Chondrocyte (in vitro differentiated cells): ENCODE data around the gene EYA2. TPM values are rescaled to one million over a fixed set of nuclear protein-coding genes. Genes with fewer than 3 reads are reported as not detected.
"Not testable (repeated sequence)": the region's sequence is repeated elsewhere in the genome, so short reads cannot be mapped to it uniquely, and the experiment has no call there.

ENCODE experiments used
- DNase-seq: peaks from one replicate; pipeline ENCODE4 v3.0.0; 2021; ENCODE audit warnings: mixed read lengths, low spot score
- H3K27ac Mint-ChIP-seq: one replicate; pipeline ENCODE4 v1.8.0; 2021; ENCODE audit warnings: mild to moderate bottlenecking, moderate library complexity, mixed read lengths; ENCODE audit not compliant: unreplicated experiment
- H3K27me3 Mint-ChIP-seq: 2 replicates; pipeline ENCODE4 v1.8.0; 2021; ENCODE audit warnings: low read depth, mixed read lengths
- H3K36me3 Mint-ChIP-seq: 2 replicates; pipeline ENCODE4 v1.8.0; 2021; ENCODE audit warnings: low read depth, mixed read lengths
- H3K4me1 Mint-ChIP-seq: 2 replicates; pipeline ENCODE4 v1.8.0; 2021; ENCODE audit warnings: low read depth, mild to moderate bottlenecking, mixed read lengths
- H3K4me3 Mint-ChIP-seq: one replicate; pipeline ENCODE4 v1.8.0; 2021; ENCODE audit warnings: mild to moderate bottlenecking, moderate library complexity, mixed read lengths; ENCODE audit not compliant: unreplicated experiment
- H3K9me3 Mint-ChIP-seq: 2 replicates; pipeline ENCODE4 v1.8.0; 2021; ENCODE audit warnings: low read depth, mixed read lengths
- CTCF ChIP-seq: fragments of 200-600 bp; sonication (generic); IDR thresholded peaks from 2 replicates; pipeline ENCODE4 v1.5.0; 2021; ENCODE audit warnings: antibody characterized with exemption, mild to moderate bottlenecking, moderate library complexity
- total RNA-seq: library from RNA; stranded (reverse); gene quantifications from 3 replicates; pipeline ENCODE4 v1.2.1, GENCODE V29; 2021

Gene EYA2
- total RNA-seq, 1 donor from 2014 or later = 0.32 TPM

GRCh38 chr20:46954490-46955038 lies 59.9 kb downstream of the EYA2 start:
- Mint-ChIP-seq H3K27me3 (peaks cover 5% of the 10 kb centered on the region), H3K4me3 (peak overlapping the region; percentile 32), H3K36me3 (no peaks in the 10 kb centered on the region), H3K4me1 (peaks cover 21% of the 10 kb centered on the region), H3K27ac (peak overlapping the region; percentile 56), H3K9me3 (peaks cover 8% of the 10 kb centered on the region)
- TF ChIP-seq CTCF = no peak
- DNase-seq = no peak

GRCh38 chr20:46955601-46956556 lies 61.2 kb downstream of the EYA2 start:
- Mint-ChIP-seq H3K27me3 (no peaks in the 10 kb centered on the region), H3K9me3 (peaks cover 8% of the 10 kb centered on the region), H3K4me3 (no peak overlapping the region), H3K4me1 (peaks cover 23% of the 10 kb centered on the region), H3K27ac (no peak overlapping the region), H3K36me3 (no peaks in the 10 kb centered on the region)
- no peak for TF ChIP-seq CTCF
- no peak for DNase-seq

- Mint-ChIP-seq H3K27ac (peak overlapping the region; percentile 75), H3K36me3 (no peaks in the 10 kb centered on the region), H3K4me1 (peaks cover 25% of the 10 kb centered on the region), H3K27me3 (no peaks in the 10 kb centered on the region), H3K4me3 (no peak overlapping the region), H3K9me3 (peaks cover 8% of the 10 kb centered on the region)
- TF ChIP-seq CTCF = no peak
- no peak for DNase-seq
Measured at GRCh38 chr20:46959081-46959692, 64.5 kb downstream of the EYA2 start.

- H3K4me3 Mint-ChIP-seq = no peak overlapping the region
- no peak for DNase-seq
- TF ChIP-seq CTCF = no peak
- H3K36me3 Mint-ChIP-seq = no peaks in the 10 kb centered on the region
- H3K27me3 Mint-ChIP-seq = no peaks in the 10 kb centered on the region
- peaks cover 8% of the 10 kb centered on the region for H3K9me3 Mint-ChIP-seq
- peaks cover 18% of the 10 kb centered on the region for H3K4me1 Mint-ChIP-seq
- H3K27ac Mint-ChIP-seq = peak overlapping the region; percentile 75
Measured at GRCh38 chr20:46959821-46960220, 65.2 kb downstream of the EYA2 start.

- Mint-ChIP-seq H3K4me1 (peaks cover 16% of the 10 kb centered on the region), H3K9me3 (peaks cover 8% of the 10 kb centered on the region), H3K27me3 (no peaks in the 10 kb centered on the region), H3K4me3 (no peak overlapping the region), H3K36me3 (no peaks in the 10 kb centered on the region), H3K27ac (no peak overlapping the region)
- DNase-seq = no peak
- TF ChIP-seq CTCF = no peak
Measured at GRCh38 chr20:46960536-46960935, 65.9 kb downstream of the EYA2 start.

- H3K27me3 Mint-ChIP-seq, H3K4me3 Mint-ChIP-seq, H3K36me3 Mint-ChIP-seq, H3K9me3 Mint-ChIP-seq, H3K27ac Mint-ChIP-seq, DNase-seq: not testable (repeated sequence)
- H3K4me1 Mint-ChIP-seq = peaks cover 16% of the 10 kb centered on the region
Measured at GRCh38 chr20:46961968-46962367, 67.3 kb downstream of the EYA2 start.
